ENCODE measurements around the gene YKT6.

YKT6 gene

GRCh38 chr7:44215531-44215930 is 14.8 kb downstream of the YKT6 start:
- H3K27me3 ChIP-seq (ENCODE audit: low read depth, low read length) = no peaks in the 10 kb centered on the region
- peaks cover 19 to 35% of the 10 kb centered on the region in 2 donors for H3K36me3 ChIP-seq (ENCODE audit: control insufficient read depth in 1 of 2, insufficient read depth in 2 of 2, low read length in 2 of 2)
- H3K4me1 ChIP-seq (ENCODE audit: control insufficient read depth in 1 of 2, insufficient read depth in 2 of 2, low read length in 2 of 2) = no peaks in the 10 kb centered on the region

GRCh38 chr7:44216019-44216418 is 15.2 kb downstream of the YKT6 start:
- H3K4me3 ChIP-seq (ENCODE audit: low read depth in 1 of 2, low read length in 2 of 2) = no peak overlapping the region
- H3K27ac ChIP-seq (ENCODE audit: low read length) = no peak overlapping the region
- peaks cover 0 to 5% of the 10 kb centered on the region in 2 donors for H3K9me3 ChIP-seq (ENCODE audit: control insufficient read depth in 1 of 2, low read length in 2 of 2)
- H3K27me3 ChIP-seq (ENCODE audit: low read depth, low read length) = no peaks in the 10 kb centered on the region
- peaks cover 14 to 31% of the 10 kb centered on the region in 2 donors for H3K36me3 ChIP-seq (ENCODE audit: control insufficient read depth in 1 of 2, insufficient read depth in 2 of 2, low read length in 2 of 2)
- H3K4me1 ChIP-seq (ENCODE audit: control insufficient read depth in 1 of 2, insufficient read depth in 2 of 2, low read length in 2 of 2) = no peaks in the 10 kb centered on the region

More at GRCh38 chr7:44215531-44215930, 14.8 kb downstream of the YKT6 start:
- H3K27ac ChIP-seq (ENCODE audit: low read length) = no peak overlapping the region
- no peak overlapping the region for H3K4me3 ChIP-seq (ENCODE audit: low read depth in 1 of 2, low read length in 2 of 2)
- H3K9me3 ChIP-seq (ENCODE audit: control insufficient read depth in 1 of 2, low read length in 2 of 2) = peaks cover 0 to 5% of the 10 kb centered on the region in 2 donors

- Histone ChIP-seq H3K4me1 (ENCODE audit: control insufficient read depth in 1 of 2, insufficient read depth in 2 of 2, low read length in 2 of 2) (no peaks in the 10 kb centered on the region), H3K27me3 (ENCODE audit: low read depth, low read length) (no peaks in the 10 kb centered on the region), H3K27ac (ENCODE audit: low read length) (no peak overlapping the region), H3K4me3 (ENCODE audit: low read depth in 1 of 2, low read length in 2 of 2) (no peak overlapping the region), H3K36me3 (ENCODE audit: control insufficient read depth in 1 of 2, insufficient read depth in 2 of 2, low read length in 2 of 2) (peaks cover 8 to 24% of the 10 kb centered on the region in 2 donors), H3K9me3 (ENCODE audit: control insufficient read depth in 1 of 2, low read length in 2 of 2) (peaks cover 0 to 5% of the 10 kb centered on the region in 2 donors)
Measured at GRCh38 chr7:44216521-44217222, 15.9 kb downstream of the YKT6 start.

- peaks cover 2 to 18% of the 10 kb centered on the region in 2 donors for H3K36me3 ChIP-seq (ENCODE audit: control insufficient read depth in 1 of 2, insufficient read depth in 2 of 2, low read length in 2 of 2)
- peaks cover 0 to 5% of the 10 kb centered on the region in 2 donors for H3K9me3 ChIP-seq (ENCODE audit: control insufficient read depth in 1 of 2, low read length in 2 of 2)
- H3K27me3 ChIP-seq (ENCODE audit: low read depth, low read length) = no peaks in the 10 kb centered on the region
- no peak overlapping the region for H3K4me3 ChIP-seq (ENCODE audit: low read depth in 1 of 2, low read length in 2 of 2)
- no peak overlapping the region for H3K27ac ChIP-seq (ENCODE audit: low read length)
- no peaks in the 10 kb centered on the region for H3K4me1 ChIP-seq (ENCODE audit: control insufficient read depth in 1 of 2, insufficient read depth in 2 of 2, low read length in 2 of 2)
Measured at GRCh38 chr7:44217223-44217714, 16.5 kb downstream of the YKT6 start.

- H3K9me3 ChIP-seq (ENCODE audit: control insufficient read depth in 1 of 2, low read length in 2 of 2) = peaks cover 0 to 5% of the 10 kb centered on the region in 2 donors
- no peak overlapping the region for H3K4me3 ChIP-seq (ENCODE audit: low read depth in 1 of 2, low read length in 2 of 2)
- no peak overlapping the region for H3K27ac ChIP-seq (ENCODE audit: low read length)
- H3K4me1 ChIP-seq (ENCODE audit: control insufficient read depth in 1 of 2, insufficient read depth in 2 of 2, low read length in 2 of 2) = no peaks in the 10 kb centered on the region
- H3K36me3 ChIP-seq (ENCODE audit: control insufficient read depth in 1 of 2, insufficient read depth in 2 of 2, low read length in 2 of 2) = peaks cover 0 to 12% of the 10 kb centered on the region in 2 donors
- H3K27me3 ChIP-seq (ENCODE audit: low read depth, low read length) = no peaks in the 10 kb centered on the region
Measured at GRCh38 chr7:44217852-44218402, 17.1 kb downstream of the YKT6 start.

DNA sequence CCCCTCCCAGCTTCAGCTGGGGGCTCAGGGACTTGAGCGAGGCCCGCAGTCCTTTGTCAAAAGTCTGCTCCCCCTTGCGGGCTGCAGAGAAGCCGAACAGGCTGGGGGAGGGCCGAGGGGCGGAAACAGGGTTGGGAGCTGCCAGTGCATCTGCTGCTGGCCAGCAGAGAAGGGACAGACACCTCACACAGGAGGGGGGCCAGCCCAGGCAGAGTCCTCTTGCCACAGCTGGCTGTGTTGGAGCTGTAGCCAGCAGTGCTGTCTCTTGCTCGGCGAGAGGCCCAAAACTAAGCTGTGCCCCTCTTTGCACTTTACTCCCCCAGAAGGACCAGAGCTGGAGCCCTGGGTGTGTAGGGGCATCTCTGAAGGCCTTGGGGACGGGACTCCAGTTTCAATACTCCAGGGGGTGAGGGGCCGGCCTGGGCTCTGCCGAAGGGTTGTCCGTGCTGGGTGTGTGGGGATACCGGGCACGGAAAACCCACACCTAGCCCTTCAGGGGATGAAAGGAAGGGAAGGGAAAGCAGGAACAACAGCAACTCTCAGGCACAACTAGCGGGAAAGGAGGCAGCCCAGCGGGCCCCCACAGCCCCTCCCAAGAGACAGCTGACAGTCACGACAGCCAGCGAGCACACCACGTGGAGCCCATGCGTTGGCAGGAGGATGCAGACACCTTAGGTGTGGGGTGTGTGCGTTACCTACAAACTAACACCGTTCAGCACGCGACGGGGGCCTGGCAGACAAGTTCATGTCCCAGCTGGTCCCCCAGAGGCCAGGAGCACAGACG is 17.8 kb downstream of the YKT6 start:
- Histone ChIP-seq H3K9me3 (ENCODE audit: control insufficient read depth in 1 of 2, low read length in 2 of 2) (peaks cover 0 to 5% of the 10 kb centered on the region in 2 donors), H3K27me3 (ENCODE audit: low read depth, low read length) (no peaks in the 10 kb centered on the region), H3K27ac (ENCODE audit: low read length) (no peak overlapping the region), H3K4me1 (ENCODE audit: control insufficient read depth in 1 of 2, insufficient read depth in 2 of 2, low read length in 2 of 2) (no peaks in the 10 kb centered on the region), H3K4me3 (ENCODE audit: low read depth in 1 of 2, low read length in 2 of 2) (no peak overlapping the region), H3K36me3 (ENCODE audit: control insufficient read depth in 1 of 2, insufficient read depth in 2 of 2, low read length in 2 of 2) (peaks cover 0 to 5% of the 10 kb centered on the region in 2 donors)

GRCh38 chr7:44219371-44220045 is 18.7 kb downstream of the YKT6 start:
- no peak overlapping the region for H3K4me3 ChIP-seq (ENCODE audit: low read depth in 1 of 2, low read length in 2 of 2)
- no peaks in the 10 kb centered on the region for H3K27me3 ChIP-seq (ENCODE audit: low read depth, low read length)
- no peak overlapping the region for H3K27ac ChIP-seq (ENCODE audit: low read length)
- H3K36me3 ChIP-seq (ENCODE audit: control insufficient read depth in 1 of 2, insufficient read depth in 2 of 2, low read length in 2 of 2) = no peaks in the 10 kb centered on the region
- peaks cover 0 to 5% of the 10 kb centered on the region in 2 donors for H3K9me3 ChIP-seq (ENCODE audit: control insufficient read depth in 1 of 2, low read length in 2 of 2)
- H3K4me1 ChIP-seq (ENCODE audit: control insufficient read depth in 1 of 2, insufficient read depth in 2 of 2, low read length in 2 of 2) = no peaks in the 10 kb centered on the region

DNA sequence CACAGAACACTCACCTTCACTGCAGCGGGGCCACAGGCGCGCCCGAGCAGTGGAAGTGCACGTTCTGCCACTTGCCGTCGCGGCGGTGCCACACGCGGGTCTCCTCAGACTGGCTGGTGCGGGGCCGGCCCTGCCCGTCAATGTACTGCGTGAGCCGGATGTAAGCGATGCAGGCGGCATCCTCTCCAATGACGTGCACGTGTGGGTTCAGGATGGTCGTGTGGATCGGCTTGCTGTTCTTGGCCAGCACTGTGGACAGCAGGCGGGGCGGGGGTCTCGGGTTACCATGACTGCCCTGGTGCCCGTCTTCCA is 19.2 kb downstream of the YKT6 start:
- Histone ChIP-seq H3K36me3 (ENCODE audit: control insufficient read depth in 1 of 2, insufficient read depth in 2 of 2, low read length in 2 of 2) (no peaks in the 10 kb centered on the region), H3K4me1 (ENCODE audit: control insufficient read depth in 1 of 2, insufficient read depth in 2 of 2, low read length in 2 of 2) (no peaks in the 10 kb centered on the region)

DNA sequence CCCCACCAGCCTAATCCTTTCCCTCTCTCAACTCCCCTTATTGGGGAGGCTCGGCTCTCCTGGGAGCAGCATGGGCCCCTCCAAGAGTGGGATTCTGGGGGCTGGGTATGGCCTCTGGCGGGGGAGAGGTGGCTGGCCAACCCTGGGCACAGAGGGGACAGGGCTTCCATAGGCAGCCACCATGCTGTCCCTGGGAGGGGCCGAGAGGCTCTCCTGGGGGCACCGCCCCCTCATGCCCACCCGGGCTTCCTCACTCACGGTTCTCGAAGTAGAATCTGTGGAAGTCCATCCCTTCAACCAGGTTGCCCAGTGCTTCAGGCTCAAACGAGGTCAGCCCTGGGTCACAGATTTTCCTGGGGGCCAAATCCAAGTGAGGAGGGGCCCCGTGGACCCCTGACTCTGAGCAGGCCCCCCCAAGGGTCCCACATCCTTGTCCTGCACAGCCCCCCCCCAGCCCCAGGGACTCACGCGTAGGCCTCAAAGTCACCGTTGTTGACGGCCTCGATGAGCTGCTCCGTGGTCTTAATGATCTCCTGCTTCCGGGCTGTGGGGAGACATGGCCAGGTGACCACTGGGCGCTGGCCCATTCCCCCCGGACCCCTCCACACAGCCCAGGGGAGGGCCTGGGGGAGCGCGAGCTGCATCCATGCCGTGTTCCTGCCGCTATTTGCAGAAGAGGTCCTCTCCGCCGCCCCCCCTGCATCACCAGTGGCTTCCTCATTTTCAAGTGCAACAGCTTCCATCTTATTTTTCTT is 19.8 kb downstream of the YKT6 start:
- H3K4me3 ChIP-seq (ENCODE audit: low read depth in 1 of 2, low read length in 2 of 2) = no peak overlapping the region
- no peaks in the 10 kb centered on the region for H3K27me3 ChIP-seq (ENCODE audit: low read depth, low read length)

More for the DNA sequence above, 19.2 kb downstream of the YKT6 start:
- no peak overlapping the region for H3K27ac ChIP-seq (ENCODE audit: low read length)
- no peaks in the 10 kb centered on the region for H3K27me3 ChIP-seq (ENCODE audit: low read depth, low read length)
- peaks cover 0 to 5% of the 10 kb centered on the region in 2 donors for H3K9me3 ChIP-seq (ENCODE audit: control insufficient read depth in 1 of 2, low read length in 2 of 2)
- no peak overlapping the region for H3K4me3 ChIP-seq (ENCODE audit: low read depth in 1 of 2, low read length in 2 of 2)

GRCh38 chr7:44221231-44221791 is 20.5 kb downstream of the YKT6 start:
- H3K36me3 ChIP-seq (ENCODE audit: control insufficient read depth in 1 of 2, insufficient read depth in 2 of 2, low read length in 2 of 2) = no peaks in the 10 kb centered on the region
- H3K27ac ChIP-seq (ENCODE audit: low read length) = no peak overlapping the region
- no peaks in the 10 kb centered on the region for H3K27me3 ChIP-seq (ENCODE audit: low read depth, low read length)
- H3K4me3 ChIP-seq (ENCODE audit: low read depth in 1 of 2, low read length in 2 of 2) = no peak overlapping the region
- peaks cover 0 to 5% of the 10 kb centered on the region in 2 donors for H3K9me3 ChIP-seq (ENCODE audit: control insufficient read depth in 1 of 2, low read length in 2 of 2)
- no peaks in the 10 kb centered on the region for H3K4me1 ChIP-seq (ENCODE audit: control insufficient read depth in 1 of 2, insufficient read depth in 2 of 2, low read length in 2 of 2)

More for the DNA sequence above, 19.8 kb downstream of the YKT6 start:
- Histone ChIP-seq H3K27ac (ENCODE audit: low read length) (no peak overlapping the region), H3K4me1 (ENCODE audit: control insufficient read depth in 1 of 2, insufficient read depth in 2 of 2, low read length in 2 of 2) (no peaks in the 10 kb centered on the region), H3K36me3 (ENCODE audit: control insufficient read depth in 1 of 2, insufficient read depth in 2 of 2, low read length in 2 of 2) (no peaks in the 10 kb centered on the region), H3K9me3 (ENCODE audit: control insufficient read depth in 1 of 2, low read length in 2 of 2) (peaks cover 0 to 5% of the 10 kb centered on the region in 2 donors)
